Endothelial cell of umbilical vein (primary cell): Measurements from ENCODE around the gene CYP1A2. TPM values are rescaled to one million over a fixed set of nuclear protein-coding genes. Genes with fewer than 3 reads are reported as not detected.

Source experiments
- BruUV-seq: library from RNA; stranded (reverse); fragments of 400-500 nt; replicated peaks from 2 replicates; lab custom pipeline; 2021; lab: Mats Ljungman, UMichigan
- CTCF ChIA-PET: fragments of 300-600, 350-600 bp; sonication (Branson Sonifier 250); formaldehyde crosslinking; loops from one replicate; lab custom pipeline; 2021; ENCODE audit warnings: antibody characterized with exemption, inconsistent platforms; lab: Charles Lee
- POLR2A ChIA-PET: fragments of 300-600, 350-600 bp; sonication (Branson Sonifier 250); formaldehyde crosslinking; loops from one replicate; lab custom pipeline; 2021; ENCODE audit warnings: antibody characterized with exemption, inconsistent platforms; lab: Charles Lee
- DNase-seq: peaks from one replicate; pipeline ENCODE4 v3.0.0-alpha.2; 2011; ENCODE audit warnings: low read depth, low spot score
- FAIRE-seq: peaks from 2 replicates; lab custom pipeline; 2011; peaks lifted over from hg19 to GRCh38; lab: Jason Lieb, UNC
- H2AFZ ChIP-seq: 2 replicates; pipeline ENCODE4 v1.6.0; 2012; ENCODE audit warnings: low read depth, low read length, control low read depth, inconsistent platforms
- H3K27ac ChIP-seq: 2 replicates; pipeline ENCODE4 v1.5.1; 2011; ENCODE audit warnings: low read depth, mild to moderate bottlenecking, control low read depth, low read length, moderate library complexity; ENCODE audit not compliant: insufficient read depth
- H3K27me3 ChIP-seq, 2 experiments: 2 replicates each; pipeline versions ENCODE4 v1.6.0 to v1.6.1; 2011; ENCODE audit warnings: low read length in 2 of 2, mixed read lengths in 1 of 2; ENCODE audit not compliant: control insufficient read depth in 2 of 2, insufficient read depth in 2 of 2
- H3K36me3 ChIP-seq, 2 experiments: 2 replicates in 1 of 2; 3 replicates in 1 of 2; pipeline ENCODE4 v1.5.1; 2011; ENCODE audit warnings: low read length in 2 of 2, mild to moderate bottlenecking in 1 of 2, moderate library complexity in 1 of 2; ENCODE audit not compliant: control insufficient read depth in 2 of 2, insufficient read depth in 2 of 2; ENCODE audit errors: extremely low read depth in 1 of 2
- H3K4me1 ChIP-seq: 3 replicates; pipeline ENCODE4 v1.5.1; 2011; ENCODE audit warnings: mild to moderate bottlenecking, low read length; ENCODE audit not compliant: control insufficient read depth, insufficient read depth; ENCODE audit errors: extremely low read depth
- H3K4me2 ChIP-seq: 2 replicates; pipeline ENCODE4 v1.6.1; 2011; ENCODE audit warnings: low read length, control low read depth, mixed read lengths; ENCODE audit not compliant: insufficient read depth
- H3K4me3 ChIP-seq, 3 experiments: fragments of 200-600 bp in 1 of 3; sonication (generic), shearing (Covaris generic) in 1 of 3; replicated peaks in 1 of 3; 2 replicates each; pipeline ENCODE4 v1.5.1; 2011 to 2016; ENCODE audit warnings: control low read depth in 3 of 3, low read length in 3 of 3, mild to moderate bottlenecking in 2 of 3, inconsistent platforms in 1 of 3, low read depth in 1 of 3, moderate library complexity in 1 of 3; ENCODE audit not compliant: insufficient read depth in 1 of 3
- H3K79me2 ChIP-seq: 2 replicates; pipeline ENCODE4 v1.6.0; 2012; ENCODE audit warnings: low read length, inconsistent platforms; ENCODE audit not compliant: control insufficient read depth, insufficient read depth
- H3K9ac ChIP-seq: replicated peaks from 2 replicates; pipeline ENCODE3; 2011; ENCODE audit warnings: low read length, control low read depth; ENCODE audit not compliant: insufficient read depth; ENCODE audit errors: extremely low read depth
- H3K9me1 ChIP-seq: replicated peaks from 3 replicates; pipeline ENCODE4 v1.6.0; 2011; ENCODE audit warnings: mild to moderate bottlenecking, low read length; ENCODE audit not compliant: control insufficient read depth, insufficient read depth; ENCODE audit errors: extremely low read depth
- H3K9me3 ChIP-seq: replicated peaks from 2 replicates; pipeline ENCODE4 v1.5.1; 2012; ENCODE audit warnings: low read length, inconsistent platforms; ENCODE audit not compliant: control insufficient read depth, insufficient read depth
- H4K20me1 ChIP-seq: replicated peaks from 2 replicates; pipeline ENCODE3; 2011; ENCODE audit warnings: mild to moderate bottlenecking, low read length; ENCODE audit not compliant: control insufficient read depth, insufficient read depth; ENCODE audit errors: extremely low read depth
- CTCF ChIP-seq, 2 donors: IDR thresholded peaks; 1 replicate in 1 of 2; 2 replicates in 1 of 2; pipeline ENCODE4 v1.5.1; 2011; ENCODE audit warnings: low read length in 2 of 2, mild to moderate bottlenecking in 2 of 2, moderate library complexity in 2 of 2, control low read depth in 1 of 2, inconsistent platforms in 1 of 2, low read depth in 1 of 2; ENCODE audit not compliant: insufficient read depth in 1 of 2; ENCODE audit errors: extremely low read depth in 1 of 2
- EZH2 ChIP-seq: IDR thresholded peaks from 2 replicates; pipeline ENCODE4 v1.6.1; 2012; ENCODE audit warnings: borderline replicate concordance, low read depth, mild to moderate bottlenecking, moderate library complexity, low read length, inconsistent platforms; ENCODE audit not compliant: severe bottlenecking
- FOS ChIP-seq: IDR thresholded peaks from 2 replicates; pipeline ENCODE4 v1.6.1; 2011; ENCODE audit warnings: mild to moderate bottlenecking, low read length, moderate library complexity, borderline replicate concordance; ENCODE audit not compliant: insufficient read depth
- GATA2 ChIP-seq: IDR thresholded peaks from 2 replicates; pipeline ENCODE4 v1.7.0; 2011; ENCODE audit warnings: low read depth, mild to moderate bottlenecking, moderate library complexity, mixed read lengths, low read length; ENCODE audit not compliant: insufficient read length, insufficient read depth
- JUN ChIP-seq: IDR thresholded peaks from 2 replicates; pipeline ENCODE4 v1.6.1; 2011; ENCODE audit warnings: borderline replicate concordance, low read depth; ENCODE audit not compliant: insufficient read length, insufficient read depth
- MAX ChIP-seq: IDR thresholded peaks from 2 replicates; pipeline ENCODE4 v1.6.1; 2011; ENCODE audit not compliant: insufficient read depth, insufficient read length
- MYC ChIP-seq: IDR thresholded peaks from one replicate; pipeline ENCODE4 v1.6.1; 2011; ENCODE audit warnings: mild to moderate bottlenecking, low read depth, low read length
- POLR2A ChIP-seq: IDR thresholded peaks from 2 replicates; pipeline ENCODE4 v1.6.1; 2012; ENCODE audit warnings: low read depth, mild to moderate bottlenecking, control low read depth, low read length
- POLR2AphosphoS5 ChIP-seq: IDR thresholded peaks from 2 replicates; pipeline ENCODE4 v1.6.1; 2012; ENCODE audit warnings: low read depth, mild to moderate bottlenecking, control low read depth, low read length, moderate library complexity; ENCODE audit not compliant: insufficient read depth
- dilution Hi-C: fragments of 300-500 bp; cut with MboI; formaldehyde crosslinking; loops from one replicate; pipeline ENCODE4 v1.15.0; 2019; ENCODE audit warnings: low sequenced_read_pairs; ENCODE audit not compliant: extremely low pct_ligation_motif_present
- intact Hi-C: fragments of 100-400 bp; cut with micrococcal nuclease; formaldehyde crosslinking; loops from one replicate; pipeline ENCODE4 v1.10.0; 2022
- polyA plus RNA-seq, 4 experiments: library from polyadenylated mRNA; depleted of rRNA in 3 of 4; stranded (reverse) in 3 of 4; unstranded in 1 of 4; fragments of >200 nt; gene quantifications; 2 replicates each; pipeline versions ENCODE4 v1.2.1 to v1.2.3, GENCODE V29; 2011 to 2012; ENCODE audit warnings: missing spikeins in 1 of 4
- total RNA-seq: library from RNA; stranded (reverse); gene quantifications from 2 replicates; pipeline ENCODE4 v1.2.3, GENCODE V29; 2021

CYP1A2 gene
- total and polyA plus RNA-seq, 2 donors (not counting 3 experiments of a cell fraction or from before 2014, with no cell fraction given) = not detected

GRCh38 chr15:74767167-74768098, 18.8 kb downstream of the CYP1A2 start:
- no peak overlapping the region for H3K4me3 ChIP-seq
- peaks cover 4% of the 10 kb centered on the region for H3K4me1 ChIP-seq
- H3K4me2 ChIP-seq = no peak overlapping the region
- BruUV-seq = no TSS peak
- H3K9ac ChIP-seq = no peak overlapping the region
- POLR2A ChIA-PET = no interaction called here
- CTCF ChIA-PET = interaction anchor here (0.6 to 6.8 kb wide), 31 partner anchors 8 to 456 kb away, joined by 3 to 696 read pairs (median 9); partner anchors contain the start of genes CLK3, CSK, CYP1A1 and RPP25
- H3K27me3 ChIP-seq = peaks cover 0 to 2% of the 10 kb centered on the region in 2 experiments
- no peaks in the 10 kb centered on the region for H3K9me3 ChIP-seq
- no peak overlapping the region for H2AFZ ChIP-seq
- dilution Hi-C loops (loop anchor here (25.0 kb wide), 1 partner anchor 130 kb away; no protein-coding TSS in a partner anchor), intact Hi-C loops (loop anchor here (1.0 to 10.0 kb wide), 4 partner anchors 71 to 392 kb away; partner anchors contain the start of genes ARID3B and EDC3)
- H3K27ac ChIP-seq = no peak overlapping the region
- DNase-seq = no peak
- H3K79me2 ChIP-seq = no peaks in the 10 kb centered on the region
- no peaks in the 10 kb centered on the region for H3K36me3 ChIP-seq
- no peak for FAIRE-seq
- no peaks in the 10 kb centered on the region for H3K9me1 ChIP-seq
- TF ChIP-seq JUN = no peak
- no peak for TF ChIP-seq GATA2
- no peak for TF ChIP-seq EZH2
- TF ChIP-seq FOS = no peak
- no peak for TF ChIP-seq POLR2A
- no peak for TF ChIP-seq CTCF (IDR thresholded peaks at IDR 0.05; ENCODE audit: extremely low read depth in 1 of 2, insufficient read depth in 1 of 2, low read depth in 1 of 2, low read length in 2 of 2)
- no peak for TF ChIP-seq MYC
- no peak for TF ChIP-seq MAX
- no peak for TF ChIP-seq POLR2AphosphoS5
- no peaks in the 10 kb centered on the region for H4K20me1 ChIP-seq
